WTC11 (cell line): ENCODE data around the gene PAPOLG. TPM values are rescaled to one million over a fixed set of nuclear protein-coding genes. Genes with fewer than 3 reads are reported as not detected.

Experiments used
- ATAC-seq: fragments of 200-7000 bp; cut with Tn5 transposase; 2 replicates; pipeline ENCODE4 v1.10.0; 2021; ENCODE audit warnings: mild to moderate bottlenecking, moderate library complexity
- CTCF ChIA-PET: fragments of 300-600 bp; sonication (Branson Sonifier 250); formaldehyde crosslinking; loops from one replicate; lab custom pipeline; 2021; ENCODE audit warnings: antibody characterized with exemption; lab: Charles Lee
- POLR2A ChIA-PET: fragments of 350-600 bp; sonication (Branson Sonifier 250); formaldehyde crosslinking; loops from one replicate; lab custom pipeline; 2021; ENCODE audit warnings: antibody characterized with exemption; lab: Charles Lee
- DNase-seq: peaks from one replicate; pipeline ENCODE4 v3.0.0; 2021; ENCODE audit warnings: low spot score
- H3K27ac Mint-ChIP-seq: 2 replicates; pipeline ENCODE4 v1.8.0; 2021; ENCODE audit warnings: mixed read lengths
- H3K27me3 Mint-ChIP-seq: 2 replicates; pipeline ENCODE4 v1.8.0; 2021; ENCODE audit warnings: low read depth, mild to moderate bottlenecking, moderate library complexity, mixed read lengths
- H3K36me3 Mint-ChIP-seq: 2 replicates; pipeline ENCODE4 v1.8.0; 2021; ENCODE audit warnings: mixed read lengths
- H3K4me1 Mint-ChIP-seq: 2 replicates; pipeline ENCODE4 v1.8.0; 2022; ENCODE audit warnings: mixed read lengths
- H3K4me3 Mint-ChIP-seq: 2 replicates; pipeline ENCODE4 v1.8.0; 2021; ENCODE audit warnings: mild to moderate bottlenecking, moderate library complexity, mixed read lengths
- H3K9me3 Mint-ChIP-seq: 2 replicates; pipeline ENCODE4 v1.8.0; 2021; ENCODE audit warnings: mixed read lengths
- ATF3 ChIP-seq: sonication (generic); formaldehyde crosslinking; conservative IDR thresholded peaks from 2 replicates; pipeline ENCODE4 v1.8.1; 2022; ENCODE audit warnings: mild to moderate bottlenecking, missing genetic modification reagents
- CTCF ChIP-seq: fragments of 200-600 bp; IDR thresholded peaks from 2 replicates; pipeline ENCODE4 v1.8.0; 2022; ENCODE audit warnings: antibody characterized with exemption
- EMX1 ChIP-seq: fragments of 250-450 bp; sonication (Bioruptor Pico); IDR thresholded peaks from 2 replicates; pipeline ENCODE4 v1.8.0; 2021; ENCODE audit warnings: mild to moderate bottlenecking
- ERG ChIP-seq: fragments of 250-450 bp; sonication (Bioruptor Pico); IDR thresholded peaks from 2 replicates; pipeline ENCODE4 v1.8.0; 2021; ENCODE audit warnings: mild to moderate bottlenecking
- FOXJ3 ChIP-seq: sonication (generic); formaldehyde crosslinking; IDR thresholded peaks from 2 replicates; pipeline ENCODE4 v1.9.0; 2021; ENCODE audit warnings: missing genetic modification reagents, mild to moderate bottlenecking, borderline replicate concordance
- FOXK1 ChIP-seq: sonication (generic); formaldehyde crosslinking; IDR thresholded peaks from 2 replicates; pipeline ENCODE4 v1.8.0; 2022; ENCODE audit warnings: mild to moderate bottlenecking, moderate library complexity, missing genetic modification reagents
- GRHL2 ChIP-seq: fragments of 250-450 bp; sonication (Bioruptor Pico); IDR thresholded peaks from 2 replicates; pipeline ENCODE4 v1.8.0; 2022; ENCODE audit warnings: mild to moderate bottlenecking, moderate library complexity; ENCODE audit not compliant: insufficient replicate concordance, severe bottlenecking
- HMGA2 ChIP-seq: fragments of 250-450 bp; sonication (Bioruptor Pico); IDR thresholded peaks from 2 replicates; pipeline ENCODE4 v1.4.0; 2021; ENCODE audit warnings: mild to moderate bottlenecking, moderate library complexity
- IRF2 ChIP-seq: sonication (generic); formaldehyde crosslinking; IDR thresholded peaks from 2 replicates; pipeline ENCODE4 v1.8.0; 2022; ENCODE audit warnings: low read depth, missing genetic modification reagents, borderline replicate concordance
- MAX ChIP-seq: sonication (generic); formaldehyde crosslinking; IDR thresholded peaks from 2 replicates; pipeline ENCODE4 v1.8.0; 2022; ENCODE audit warnings: mild to moderate bottlenecking, missing genetic modification reagents
- MLX ChIP-seq: sonication (generic); formaldehyde crosslinking; IDR thresholded peaks from 2 replicates; pipeline ENCODE4 v1.8.1; 2023; ENCODE audit warnings: mild to moderate bottlenecking, missing genetic modification reagents, moderate library complexity
- MXD4 ChIP-seq: fragments of 250-450 bp; sonication (Bioruptor Pico); IDR thresholded peaks from 2 replicates; pipeline ENCODE4 v1.8.0; 2021; ENCODE audit warnings: mild to moderate bottlenecking, moderate library complexity, borderline replicate concordance
- NFATC4 ChIP-seq: fragments of 250-450 bp; sonication (Bioruptor Pico); IDR thresholded peaks from 2 replicates; pipeline ENCODE4 v1.9.0; 2021; ENCODE audit warnings: mild to moderate bottlenecking
- NR2C2 ChIP-seq: sonication (generic); formaldehyde crosslinking; IDR thresholded peaks from 2 replicates; pipeline ENCODE4 v1.8.0; 2022; ENCODE audit warnings: mild to moderate bottlenecking, missing genetic modification reagents
- SOX15 ChIP-seq: fragments of 250-450 bp; sonication (Bioruptor Pico); IDR thresholded peaks from 2 replicates; pipeline ENCODE4 v1.9.0; 2021; ENCODE audit warnings: mild to moderate bottlenecking
- SP1 ChIP-seq: sonication (generic); formaldehyde crosslinking; conservative IDR thresholded peaks from 2 replicates; pipeline ENCODE4 v1.8.1; 2022; ENCODE audit warnings: missing genetic modification reagents
- TEAD1 ChIP-seq: sonication (generic); formaldehyde crosslinking; IDR thresholded peaks from 2 replicates; pipeline ENCODE4 v1.8.0; 2022; ENCODE audit warnings: mild to moderate bottlenecking, missing genetic modification reagents
- ZMAT4 ChIP-seq: fragments of 250-450 bp; sonication (Bioruptor Pico); IDR thresholded peaks from 2 replicates; pipeline ENCODE4 v1.9.0; 2021; ENCODE audit warnings: mild to moderate bottlenecking
- ZNF416 ChIP-seq: fragments of 250-450 bp; sonication (Bioruptor Pico); IDR thresholded peaks from 2 replicates; pipeline ENCODE4 v1.9.0; 2021; ENCODE audit warnings: mild to moderate bottlenecking, inconsistent platforms
- ZSCAN18 ChIP-seq: fragments of 250-450 bp; sonication (Bioruptor Pico); IDR thresholded peaks from 2 replicates; pipeline ENCODE4 v2.1.2; 2022; ENCODE audit warnings: mild to moderate bottlenecking, moderate library complexity
- total RNA-seq: library from RNA; stranded (reverse); gene quantifications from 3 replicates; pipeline ENCODE4 v1.2.3, GENCODE V29; 2021

Gene PAPOLG
- total RNA-seq, 1 experiment from 2014 or later, result 22.5 TPM

- TF ChIP-seq ERG (CRISPR knock-in tag) (no peak), FOXK1 (CRISPR knock-in tag) (no peak), EMX1 (no peak)
Measured at GRCh38 chr2:60771508-60771907, 15.4 kb downstream of the PAPOLG start (continued).

GRCh38 chr2:60775048-60775639, 19.1 kb downstream of the PAPOLG start:
- CTCF ChIA-PET, result no interaction called here
- Mint-ChIP-seq H3K36me3 (peaks cover 65% of the 10 kb centered on the region), H3K27ac (no peak overlapping the region), H3K4me1 (no peaks in the 10 kb centered on the region), H3K27me3 (no peaks in the 10 kb centered on the region), H3K9me3 (no peaks in the 10 kb centered on the region), H3K4me3 (no peak overlapping the region)
- TF ChIP-seq HMGA2 (CRISPR knock-in tag), result no peak
- TF ChIP-seq FOXJ3 (CRISPR knock-in tag), result no peak
- no peak for TF ChIP-seq NFATC4 (CRISPR knock-in tag)
- no peak for TF ChIP-seq ZNF416 (CRISPR knock-in tag)
- no peak for TF ChIP-seq MAX
- no peak for TF ChIP-seq SOX15 (CRISPR knock-in tag)
- no peak for TF ChIP-seq GRHL2 (CRISPR knock-in tag)
- TF ChIP-seq NR2C2 (CRISPR knock-in tag), result no peak
- TF ChIP-seq SP1 (CRISPR knock-in tag), result no peak
- no peak for TF ChIP-seq MXD4 (CRISPR knock-in tag)
- no peak for TF ChIP-seq ZSCAN18
- no peak for TF ChIP-seq ERG (CRISPR knock-in tag)
- no peak for TF ChIP-seq ATF3 (CRISPR knock-in tag)
- no peak for TF ChIP-seq MLX (CRISPR knock-in tag)
- TF ChIP-seq IRF2 (CRISPR knock-in tag), result no peak
- TF ChIP-seq TEAD1, result no peak
- no peak for TF ChIP-seq CTCF
- TF ChIP-seq ZMAT4 (CRISPR knock-in tag), result no peak
- DNase-seq, result no peak
- ATAC-seq, result no peak
- POLR2A ChIA-PET, result no interaction called here
